ENCODE results near the gene SGK1. TPM values are rescaled to one million over a fixed set of nuclear protein-coding genes. Genes with fewer than 3 reads are reported as not detected.
A peak's percentile ranks its signal among the peaks of the same experiment; 100 is the strongest.

Gene SGK1
- total RNA-seq (100 to 1,000 TPM; 130 to 299 TPM), polyA plus RNA-seq (100 to 1,000 TPM in 1 of 2 donors, 10 to 100 TPM in 1; 68.9 to 165 TPM)
- long read RNA-seq, donor 1, transcript SGK1-201 (12 exons, 2,401 nt), result major isoform, 11 of 22 reads
- long read RNA-seq, donor 1, transcript SGK1-205 (12 exons, 2,686 nt), result minor isoform, 5 of 22 reads
- long read RNA-seq, donor 1, partial matches to known transcripts, result 0 of 22 reads
- long read RNA-seq, donor 1, other reads (novel, unspliced or antisense), result 0 of 22 reads
- long read RNA-seq, donor 2, result 0 reads
- long read RNA-seq, donor 3, partial matches to known transcripts, result 0 of 3 reads
- long read RNA-seq, donor 3, other reads (novel, unspliced or antisense), result 0 of 3 reads
- long read RNA-seq, donor 4, full-length matches to known transcripts, result 12 of 12 reads
- long read RNA-seq, donor 4, partial matches to known transcripts, result 0 of 12 reads
- long read RNA-seq, donor 4, other reads (novel, unspliced or antisense), result 0 of 12 reads
- long read RNA-seq, donor 5, full-length matches to known transcripts, result 14 of 14 reads
- long read RNA-seq, donor 5, partial matches to known transcripts, result 0 of 14 reads
- long read RNA-seq, donor 5, other reads (novel, unspliced or antisense), result 0 of 14 reads

GRCh38 chr6:134317471-134318131 lies at the start of gene SGK1:
SGK1 (minus strand) TSS chr6:134318112; CDS start chr6:134317460, 652 bp downstream.
- DNase-seq (peak; percentile 40 to 66 (median 41)), ATAC-seq (ENCODE audit: insufficient read depth, low FRiP score) (no peak)
- WGBS, 2 donors, result 4 to 5% methylated on average over 33 of the region's 33 CpGs
- Histone ChIP-seq H3K9me3 (ENCODE audit: control insufficient read depth in 4 of 4, insufficient read depth in 3 of 4, low read length in 3 of 4) (no peaks in the 10 kb centered on the region), H3K27me3 (ENCODE audit: control insufficient read depth in 3 of 3, insufficient read depth in 3 of 3, low read length in 2 of 3) (peaks cover 0 to 28% (median 20%) of the 10 kb centered on the region in 3 donors), H3K4me3 (peak within 1 kb of the TSS; percentile 29), H3K9ac (ENCODE audit: insufficient read depth in 1 of 2, low read length in 2 of 2) (peak within 1 kb of the TSS in 1 of 2 donors; percentile 5), H3K4me1 (ENCODE audit: control insufficient read depth in 5 of 5, insufficient read depth in 5 of 5, low read length in 5 of 5) (peaks cover 0 to 7% (median 0%) of the 10 kb centered on the region in 5 donors), H3K36me3 (ENCODE audit: control insufficient read depth in 4 of 4, insufficient read depth in 4 of 4, low read length in 4 of 4) (no peaks in the 10 kb centered on the region), H3K27ac (ENCODE audit: low read depth in 1 of 2, low read length in 1 of 2) (no peak within 1 kb of the TSS)
- no peak for TF ChIP-seq CTCF (IDR thresholded peaks at IDR 0.05; ENCODE audit: control extremely low read depth, extremely low read depth)

GRCh38 chr6:134363323-134364039 lies 45.6 kb upstream of the SGK1 start:
- ATAC-seq (ENCODE audit: insufficient read depth, low FRiP score), result no peak

DNA sequence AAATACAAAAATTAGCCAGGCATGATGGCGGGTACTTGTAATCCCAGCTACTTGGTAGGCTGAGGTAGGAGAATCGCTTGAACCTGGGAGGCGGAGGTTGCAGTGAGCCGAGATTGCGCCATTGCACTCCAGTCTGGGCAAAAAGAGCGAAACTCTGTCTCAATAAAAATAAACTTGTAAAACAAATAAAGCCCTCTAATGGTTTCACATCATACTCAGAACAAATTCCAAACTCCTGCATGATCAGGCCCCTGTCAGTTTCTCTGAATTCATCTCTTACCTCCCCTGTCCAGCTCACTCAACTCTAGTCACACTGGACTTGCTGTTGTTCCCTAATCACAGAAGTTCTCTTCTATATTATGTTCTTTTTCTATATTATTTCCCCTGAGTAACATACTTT lies 43.1 kb upstream of the SGK1 start:
- TF ChIP-seq CTCF (IDR thresholded peaks at IDR 0.05; ENCODE audit: control extremely low read depth, extremely low read depth), result no peak
- WGBS, 2 donors, result 95 to 97% methylated on average over 6 of the region's 6 CpGs
- Histone ChIP-seq H3K27ac (ENCODE audit: low read depth in 1 of 2, low read length in 1 of 2) (no peak overlapping the region), H3K27me3 (ENCODE audit: control insufficient read depth in 3 of 3, insufficient read depth in 3 of 3, low read length in 2 of 3) (no peaks in the 10 kb centered on the region), H3K9ac (ENCODE audit: insufficient read depth in 1 of 2, low read length in 2 of 2) (no peak overlapping the region), H3K4me1 (ENCODE audit: control insufficient read depth in 5 of 5, insufficient read depth in 5 of 5, low read length in 5 of 5) (peaks cover 0 to 3% (median 0%) of the 10 kb centered on the region in 5 donors), H3K9me3 (ENCODE audit: control insufficient read depth in 4 of 4, insufficient read depth in 3 of 4, low read length in 3 of 4) (no peaks in the 10 kb centered on the region), H3K4me3 (no peak overlapping the region), H3K36me3 (ENCODE audit: control insufficient read depth in 4 of 4, insufficient read depth in 4 of 4, low read length in 4 of 4) (no peaks in the 10 kb centered on the region)
- no peak for ATAC-seq (ENCODE audit: insufficient read depth, low FRiP score)
- DNase-seq, result no peak

More at GRCh38 chr6:134363323-134364039, 45.6 kb upstream of the SGK1 start:
- Histone ChIP-seq H3K27me3 (ENCODE audit: control insufficient read depth in 3 of 3, insufficient read depth in 3 of 3, low read length in 2 of 3) (no peaks in the 10 kb centered on the region), H3K9ac (ENCODE audit: insufficient read depth in 1 of 2, low read length in 2 of 2) (no peak overlapping the region), H3K27ac (ENCODE audit: low read depth in 1 of 2, low read length in 1 of 2) (no peak overlapping the region), H3K9me3 (ENCODE audit: control insufficient read depth in 4 of 4, insufficient read depth in 3 of 4, low read length in 3 of 4) (no peaks in the 10 kb centered on the region), H3K4me3 (no peak overlapping the region), H3K4me1 (ENCODE audit: control insufficient read depth in 5 of 5, insufficient read depth in 5 of 5, low read length in 5 of 5) (peaks cover 0 to under 1% (median 0%) of the 10 kb centered on the region in 5 donors), H3K36me3 (ENCODE audit: control insufficient read depth in 4 of 4, insufficient read depth in 4 of 4, low read length in 4 of 4) (no peaks in the 10 kb centered on the region)
- TF ChIP-seq CTCF (IDR thresholded peaks at IDR 0.05; ENCODE audit: control extremely low read depth, extremely low read depth), result no peak
- WGBS, 2 donors, result 79 to 85% methylated on average over 2 of the region's 2 CpGs
- DNase-seq, result no peak

All from lung (tissue), 16 donors.